MM.1S (cell line): Measurements from ENCODE around the gene SMARCA4.

ENCODE experiments used
- DNase-seq: peaks from one replicate; pipeline ENCODE4 v3.0.0-alpha.2; 2015
- H2AFZ ChIP-seq: fragments of 300-600 bp; sonication (generic); 2 replicates; pipeline ENCODE4 v1.6.0; 2016; ENCODE audit warnings: antibody characterized with exemption, low read length
- H3F3A ChIP-seq: fragments of 300-600 bp; sonication (generic); 2 replicates; pipeline ENCODE4 v1.6.1; 2016; ENCODE audit warnings: mild to moderate bottlenecking, antibody characterized with exemption, low read length, moderate library complexity, mixed read lengths; ENCODE audit not compliant: insufficient read depth
- H3K27ac ChIP-seq: fragments of 300-600 bp; sonication (generic); 2 replicates; pipeline ENCODE4 v1.5.1; 2016; ENCODE audit warnings: mild to moderate bottlenecking, low read length
- H3K27me3 ChIP-seq: fragments of 300-600 bp; sonication (generic); replicated peaks from 2 replicates; pipeline ENCODE4 v1.6.0; 2016; ENCODE audit warnings: low read length; ENCODE audit not compliant: insufficient read depth
- H3K36me3 ChIP-seq: fragments of 300-600 bp; sonication (generic); replicated peaks from 2 replicates; pipeline ENCODE4 v1.6.1; 2016; ENCODE audit warnings: mild to moderate bottlenecking, low read length, mixed read lengths; ENCODE audit not compliant: insufficient read depth
- H3K4me1 ChIP-seq: fragments of 300-600 bp; sonication (generic); 2 replicates; pipeline ENCODE4 v1.6.1; 2016; ENCODE audit warnings: low read length, mixed read lengths
- H3K4me2 ChIP-seq: fragments of 300-600 bp; sonication (generic); 2 replicates; pipeline ENCODE4 v1.6.0; 2016; ENCODE audit warnings: low read depth, low read length
- H3K4me3 ChIP-seq: fragments of 300-600 bp; sonication (generic); 2 replicates; pipeline ENCODE4 v1.5.1; 2016; ENCODE audit warnings: low read length, mixed read lengths
- H3K79me2 ChIP-seq: fragments of 300-600 bp; sonication (generic); 2 replicates; pipeline ENCODE4 v1.6.1; 2016; ENCODE audit warnings: mixed run types, low read length, mixed read lengths
- H3K9ac ChIP-seq: fragments of 300-600 bp; sonication (generic); 2 replicates; pipeline ENCODE4 v1.6.1; 2016; ENCODE audit warnings: low read length, mixed read lengths
- H3K9me2 ChIP-seq: fragments of 300-600 bp; sonication (generic); replicated peaks from 2 replicates; pipeline ENCODE4 v1.6.1; 2016; ENCODE audit warnings: mild to moderate bottlenecking, low read length, mixed read lengths; ENCODE audit not compliant: insufficient read depth
- H3K9me3 ChIP-seq: fragments of 300-600 bp; sonication (generic); replicated peaks from 2 replicates; pipeline ENCODE4 v1.6.1; 2016; ENCODE audit warnings: mild to moderate bottlenecking, low read length, mixed read lengths; ENCODE audit not compliant: insufficient read depth
- H4K20me1 ChIP-seq: fragments of 300-600 bp; sonication (generic); 2 replicates; pipeline ENCODE4 v1.6.1; 2016; ENCODE audit warnings: mild to moderate bottlenecking, low read length, moderate library complexity, mixed read lengths; ENCODE audit not compliant: insufficient read depth
- CTCF ChIP-seq: fragments of 300-600 bp; sonication (generic); IDR thresholded peaks from 2 replicates; pipeline ENCODE4 v1.5.1; 2016; ENCODE audit warnings: antibody characterized with exemption, low read length, mixed read lengths
- EZH2 ChIP-seq: fragments of 300-600 bp; sonication (generic); optimal IDR thresholded peaks from 2 replicates; pipeline ENCODE3; 2017; ENCODE audit warnings: low read depth, mild to moderate bottlenecking, antibody characterized with exemption, low read length, mixed read lengths
- EZH2phosphoT487 ChIP-seq: fragments of 300-600 bp; sonication (generic); IDR thresholded peaks from 2 replicates; pipeline ENCODE4 v1.6.1; 2018; ENCODE audit warnings: antibody characterized with exemption, low read length

SMARCA4 gene

GRCh38 chr19:11054628-11055027 lies 93.8 kb downstream of the SMARCA4 start:
- Histone ChIP-seq H3K36me3 (no peaks in the 10 kb centered on the region; the same call in 1 of the 2 replicates), H3K27me3 (no peaks in the 10 kb centered on the region), H3K9me2 (no peaks in the 10 kb centered on the region), H3K9me3 (no peaks in the 10 kb centered on the region), H3K4me3 (no peak overlapping the region), H3K9ac (no peak overlapping the region), H3F3A (peaks cover 5% of the 10 kb centered on the region), H3K4me2 (no peak overlapping the region), H3K4me1 (peaks cover 8% of the 10 kb centered on the region), H2AFZ (no peak overlapping the region), H3K79me2 (peaks cover 12% of the 10 kb centered on the region), H3K27ac (no peak overlapping the region), H4K20me1 (no peaks in the 10 kb centered on the region)
- no peak for DNase-seq
- TF ChIP-seq CTCF (no peak), EZH2 (no peak)

GRCh38 chr19:11058246-11059030 lies 97.6 kb downstream of the SMARCA4 start:
- H3K27me3 ChIP-seq, result no peaks in the 10 kb centered on the region
- no peaks in the 10 kb centered on the region for H4K20me1 ChIP-seq
- H3K9ac ChIP-seq, result no peak overlapping the region
- no peaks in the 10 kb centered on the region for H3K79me2 ChIP-seq
- no peaks in the 10 kb centered on the region; the same call in 1 of the 2 replicates for H3K36me3 ChIP-seq
- DNase-seq, result no peak
- H3K27ac ChIP-seq, result no peak overlapping the region
- H3K9me3 ChIP-seq, result no peaks in the 10 kb centered on the region
- no peak overlapping the region for H3K4me3 ChIP-seq
- no peak overlapping the region for H3K4me2 ChIP-seq
- H3K9me2 ChIP-seq, result no peaks in the 10 kb centered on the region
- H3K4me1 ChIP-seq, result no peaks in the 10 kb centered on the region
- no peak overlapping the region for H2AFZ ChIP-seq
- H3F3A ChIP-seq, result no peaks in the 10 kb centered on the region
- TF ChIP-seq EZH2phosphoT487, result no peak

- no peaks in the 10 kb centered on the region for H3K79me2 ChIP-seq
- H4K20me1 ChIP-seq, result no peaks in the 10 kb centered on the region
- H2AFZ ChIP-seq, result no peak overlapping the region
- no peaks in the 10 kb centered on the region; the same call in 1 of the 2 replicates for H3K36me3 ChIP-seq
- H3K27me3 ChIP-seq, result no peaks in the 10 kb centered on the region
- no peaks in the 10 kb centered on the region for H3K4me1 ChIP-seq
- TF ChIP-seq CTCF, result no peak
- TF ChIP-seq EZH2phosphoT487, result no peak
- TF ChIP-seq EZH2, result no peak
- H3K9me2 ChIP-seq, result no peaks in the 10 kb centered on the region
- DNase-seq, result no peak
- no peaks in the 10 kb centered on the region for H3F3A ChIP-seq
- no peak overlapping the region for H3K4me3 ChIP-seq
- no peak overlapping the region for H3K27ac ChIP-seq
- H3K4me2 ChIP-seq, result no peak overlapping the region
- no peak overlapping the region for H3K9ac ChIP-seq
- no peaks in the 10 kb centered on the region for H3K9me3 ChIP-seq
These were observed 98.9 kb downstream of the SMARCA4 start for GRCh38 chr19:11059511-11060358.
